GM18873 (cell line): ENCODE data around the gene IGF2.
"Not testable (repeated sequence)": the region's sequence is repeated elsewhere in the genome, so short reads cannot be mapped to it uniquely, and the experiment has no call there.

ENCODE experiments used
- ATAC-seq: cut with Tn5 transposase; IDR thresholded peaks from one replicate; pipeline ENCODE4 v1.9.1; 2021; ENCODE audit warnings: mild to moderate bottlenecking, moderate library complexity, moderate number of reproducible peaks; ENCODE audit not compliant: unreplicated experiment, low FRiP score

Gene IGF2

DNA sequence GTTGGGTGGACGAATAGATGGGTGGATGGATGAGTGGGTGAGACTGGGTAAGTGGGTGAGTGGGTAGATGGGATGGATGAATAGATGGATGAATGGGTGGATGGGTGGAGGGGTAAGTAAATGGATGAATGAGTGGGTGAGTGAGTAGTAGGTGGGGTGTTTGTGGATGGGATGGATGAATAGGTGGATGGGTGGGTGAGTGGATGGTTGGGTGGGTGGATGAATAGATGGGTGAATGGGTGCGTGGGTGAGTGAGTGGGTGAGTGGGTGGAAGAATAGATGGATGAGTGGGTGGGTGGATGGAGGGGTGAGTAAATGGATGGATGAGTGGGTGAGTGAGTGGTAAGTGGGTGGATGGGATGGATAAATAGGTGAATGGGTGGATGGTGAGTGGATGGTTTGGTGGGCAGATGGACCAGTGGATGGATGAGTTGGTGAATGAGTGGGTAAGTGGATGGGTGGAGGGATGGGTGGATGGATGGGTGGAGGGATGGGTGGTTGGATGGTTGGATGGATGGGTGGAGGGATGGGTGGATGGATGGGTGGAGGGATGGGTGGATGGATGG lies 12.6 kb downstream of the IGF2 start:
- no peak for ATAC-seq

DNA sequence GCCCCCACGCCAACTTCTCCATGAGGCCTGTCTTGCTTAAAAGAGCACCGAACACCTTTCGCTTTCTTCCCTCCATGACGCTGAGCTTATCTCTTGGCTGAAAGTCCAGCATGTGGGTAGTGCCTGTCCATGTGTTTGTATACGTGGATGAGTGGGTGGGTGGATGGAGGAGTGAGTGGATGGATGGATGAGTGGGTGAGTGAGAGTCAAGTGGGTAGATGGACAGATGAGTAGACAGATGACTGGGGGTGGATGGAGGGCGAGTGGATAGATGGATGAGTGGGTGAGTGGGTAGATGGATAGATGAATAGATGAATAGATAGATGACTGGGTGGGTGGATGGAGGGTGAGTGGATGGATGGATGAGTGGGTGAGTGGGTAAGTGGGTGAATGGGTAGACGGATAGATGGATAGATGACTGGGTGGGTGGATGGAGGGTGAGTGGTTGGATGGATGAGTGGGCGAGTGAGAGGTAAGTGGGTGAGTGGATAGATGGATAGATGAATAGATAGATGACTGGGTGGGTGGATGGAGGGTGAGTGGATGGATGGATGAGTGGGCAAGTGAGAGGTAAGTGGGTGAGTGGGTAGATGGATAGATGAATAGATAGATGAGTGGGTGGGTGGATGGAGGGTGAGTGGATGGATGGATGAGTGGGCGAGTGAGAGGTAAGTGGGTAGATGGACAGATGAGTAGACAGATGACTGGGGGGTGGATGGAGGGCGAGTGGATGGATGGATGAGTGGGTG lies 14.3 kb downstream of the IGF2 start:
- not testable (repeated sequence) for ATAC-seq

DNA sequence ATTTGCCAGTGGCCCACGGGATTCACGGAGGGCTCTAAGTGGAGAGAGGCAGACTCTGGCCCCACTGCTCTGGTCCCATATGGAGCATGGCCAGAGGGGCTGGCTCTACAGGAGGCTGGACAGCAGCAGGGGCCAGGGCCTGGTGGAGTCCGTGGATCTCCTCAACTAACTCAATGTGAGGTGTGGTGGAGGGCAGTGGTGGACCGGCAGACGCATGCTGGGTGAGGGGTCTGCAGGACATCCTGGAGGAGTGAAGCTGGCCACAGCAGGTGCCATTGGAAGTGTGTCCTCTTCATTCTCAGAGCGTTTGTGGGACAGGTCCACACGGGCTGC lies 15.6 kb downstream of the IGF2 start:
- ATAC-seq, result no peak

DNA sequence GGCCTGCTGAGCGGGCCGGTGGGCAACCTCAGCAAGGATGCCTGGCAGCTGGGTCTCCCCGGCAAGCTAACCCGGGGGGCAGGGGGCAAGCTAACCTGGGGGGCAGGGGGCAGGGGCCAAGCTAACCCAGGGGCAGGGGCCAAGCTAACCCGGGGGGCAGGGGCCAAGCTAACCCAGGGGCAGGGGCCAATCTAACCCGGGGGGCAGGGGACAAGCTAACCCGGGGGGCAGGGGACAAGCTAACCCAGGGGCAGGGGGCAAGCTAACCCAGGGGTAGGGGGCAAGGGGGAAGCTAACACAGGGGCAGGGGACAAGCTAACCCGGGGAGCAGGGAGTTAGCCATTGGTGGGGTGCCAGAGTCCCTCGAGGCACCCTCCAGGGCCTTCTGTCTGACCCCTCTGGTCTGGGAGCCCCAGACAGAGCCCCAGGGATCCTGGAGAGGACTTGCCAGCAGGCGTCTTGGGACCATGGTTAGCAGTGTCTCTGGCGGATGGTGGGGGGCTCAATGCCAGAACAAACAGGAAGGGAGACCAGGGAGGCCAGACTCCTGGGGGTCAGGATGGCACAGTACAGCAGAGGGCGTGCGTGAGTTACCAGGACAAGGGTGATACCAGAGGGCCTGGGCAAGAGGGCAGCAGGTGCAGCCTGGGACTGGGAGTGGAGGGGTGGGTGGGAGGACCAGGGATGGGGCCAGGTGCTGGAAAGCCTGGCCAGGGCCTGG lies 16.1 kb downstream of the IGF2 start:
- ATAC-seq, result no peak

DNA sequence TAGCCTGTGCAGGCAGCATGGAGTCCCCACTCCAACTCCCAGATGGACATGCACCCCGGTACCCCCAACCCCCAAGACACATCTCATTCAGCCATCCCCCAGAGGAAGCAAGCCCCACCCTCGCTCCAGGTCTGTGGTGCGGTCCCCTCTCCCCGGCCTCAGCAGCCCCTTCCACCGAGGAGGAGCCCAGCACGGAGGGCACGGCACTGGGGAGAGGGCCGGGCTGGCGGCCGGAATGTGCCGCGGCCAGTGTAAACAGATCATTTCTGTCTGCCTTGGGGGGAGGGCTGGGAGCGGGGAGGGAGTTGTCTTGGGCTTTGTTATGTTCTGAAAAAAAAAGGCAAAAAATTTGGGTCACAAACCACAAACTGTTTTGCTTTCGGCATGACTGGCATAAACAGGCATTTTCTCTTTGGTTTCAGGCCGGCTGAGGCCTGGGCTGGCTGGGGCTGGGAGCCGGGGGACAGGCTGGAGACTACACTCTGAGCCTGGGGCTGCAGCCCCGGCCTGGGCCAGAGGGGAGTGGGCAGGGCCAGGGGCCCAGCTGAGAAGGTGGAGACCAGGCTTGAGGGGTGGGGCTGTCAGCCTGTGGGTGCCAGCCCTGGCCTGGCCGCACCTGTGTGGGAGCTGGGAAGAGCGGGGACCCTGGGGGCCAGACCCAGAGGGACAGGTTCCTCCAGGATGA lies 16.8 kb downstream of the IGF2 start:
- ATAC-seq, result no peak

DNA sequence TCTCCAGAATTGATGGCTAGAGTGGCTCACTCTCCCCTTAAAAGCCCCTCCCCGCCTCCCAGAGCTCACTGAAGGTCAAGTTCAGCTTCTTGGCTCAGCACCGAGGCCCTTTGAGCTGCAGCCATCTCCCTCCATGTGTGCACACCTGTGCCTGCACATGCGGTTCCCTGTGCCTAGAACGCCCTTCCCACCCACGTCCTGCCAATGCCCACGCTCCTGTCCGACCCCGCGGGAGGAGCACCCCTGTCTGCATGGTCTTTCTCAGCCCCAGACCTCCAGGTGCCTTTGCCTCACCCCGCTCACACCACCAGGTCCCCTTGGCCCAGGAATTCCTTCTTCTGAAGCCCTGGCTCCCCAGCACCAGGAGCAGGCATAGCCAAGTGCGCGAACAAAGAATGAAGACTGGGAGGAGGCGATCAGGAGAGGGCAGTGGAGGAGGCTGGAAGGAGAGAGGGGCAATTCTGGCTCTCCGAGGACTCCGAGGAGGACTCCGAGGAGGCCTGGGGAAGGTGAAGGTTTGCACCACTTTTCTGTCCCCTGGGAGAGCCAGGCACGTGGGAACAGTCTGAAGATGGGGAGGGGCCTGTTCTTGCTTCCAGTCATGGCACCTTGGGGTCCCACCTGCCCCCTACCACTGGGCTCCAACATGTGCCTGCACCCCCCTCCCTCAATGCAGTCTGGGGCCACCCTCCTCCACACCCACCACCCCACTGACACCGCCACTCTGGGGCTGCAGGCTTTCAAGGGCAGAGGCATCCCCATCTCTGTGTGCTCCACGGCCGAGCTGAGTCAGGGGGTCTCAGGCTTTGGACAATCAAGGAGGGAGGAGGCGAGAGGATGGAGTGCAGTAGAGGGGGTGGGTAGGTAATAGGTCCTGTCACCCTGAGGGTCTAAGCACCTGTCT lies 17.7 kb downstream of the IGF2 start:
- ATAC-seq, result no peak

DNA sequence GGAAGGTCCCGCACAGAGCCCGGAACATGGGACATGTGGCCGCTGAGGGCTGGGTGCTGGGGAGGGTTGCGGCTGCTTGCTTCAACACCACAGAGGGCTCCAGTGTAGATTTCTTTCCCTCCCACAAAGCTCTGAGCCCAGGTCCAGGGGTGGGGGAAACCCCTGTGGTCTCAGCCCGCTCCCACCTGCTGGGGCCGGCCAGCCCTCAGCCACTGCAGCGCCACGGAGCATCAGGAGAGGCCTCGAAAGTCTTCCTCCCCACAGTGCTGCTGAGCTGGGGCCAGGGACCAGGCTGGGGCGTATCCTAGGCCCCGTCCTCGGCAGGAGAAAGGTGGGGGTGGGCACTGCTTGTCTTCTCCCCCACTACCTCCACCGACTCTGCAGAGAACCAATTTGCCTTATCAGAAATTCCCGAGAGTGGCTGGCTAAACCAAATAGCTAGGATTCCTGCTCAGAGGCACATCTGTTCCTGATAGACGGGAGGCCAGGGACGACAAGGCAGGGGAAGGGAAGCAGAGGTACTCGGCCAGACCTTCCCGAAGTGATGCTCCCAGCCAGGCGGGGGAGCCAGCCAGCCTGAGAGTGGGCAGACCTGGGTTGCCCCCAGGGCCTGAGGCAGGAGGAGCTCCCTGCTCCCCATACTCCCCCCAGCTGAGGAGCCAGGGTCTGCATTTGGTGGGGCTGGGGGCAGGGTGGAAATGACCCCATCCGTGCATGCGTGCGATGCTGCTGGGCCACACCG lies 18.7 kb downstream of the IGF2 start:
- ATAC-seq, result no peak

DNA sequence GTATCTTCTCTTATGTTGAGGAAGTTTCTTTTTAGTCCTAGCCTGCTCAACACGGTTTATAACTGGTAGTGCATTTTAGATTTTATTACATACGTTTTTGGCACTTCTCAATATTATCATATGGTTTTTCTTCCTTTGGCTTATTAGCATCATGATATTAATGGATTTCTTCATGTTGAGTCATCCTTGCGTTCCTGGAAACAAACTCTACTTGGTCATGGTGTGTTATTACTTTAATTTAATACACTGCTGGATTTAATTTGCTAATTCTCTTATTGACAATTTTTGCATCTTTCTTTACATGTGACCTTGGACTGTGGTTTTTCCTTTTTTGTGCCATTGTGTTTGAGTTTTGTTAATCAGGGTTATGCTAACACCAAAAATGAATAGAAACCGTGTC lies 20.5 kb downstream of the IGF2 start:
- ATAC-seq, result no peak

DNA sequence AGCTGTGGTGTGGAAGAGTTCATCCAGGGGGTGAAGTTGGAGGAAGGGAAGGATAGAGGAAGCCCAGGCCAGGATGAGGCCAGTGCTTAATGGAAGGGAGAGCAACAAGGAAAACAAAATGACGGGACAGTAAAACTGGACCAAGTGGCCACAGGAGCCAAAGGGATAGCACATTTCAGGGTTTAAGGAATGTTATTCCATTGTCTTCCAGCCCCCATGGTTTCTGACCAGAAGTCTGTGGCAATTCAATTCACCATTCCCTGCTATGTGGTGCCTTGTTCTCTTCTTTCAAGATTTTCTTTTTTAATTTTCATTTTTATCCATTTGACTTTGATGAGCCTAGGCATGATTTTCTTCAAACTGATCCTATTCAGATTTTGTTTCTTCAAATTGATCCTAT lies 22.5 kb downstream of the IGF2 start:
- ATAC-seq, result no peak

DNA sequence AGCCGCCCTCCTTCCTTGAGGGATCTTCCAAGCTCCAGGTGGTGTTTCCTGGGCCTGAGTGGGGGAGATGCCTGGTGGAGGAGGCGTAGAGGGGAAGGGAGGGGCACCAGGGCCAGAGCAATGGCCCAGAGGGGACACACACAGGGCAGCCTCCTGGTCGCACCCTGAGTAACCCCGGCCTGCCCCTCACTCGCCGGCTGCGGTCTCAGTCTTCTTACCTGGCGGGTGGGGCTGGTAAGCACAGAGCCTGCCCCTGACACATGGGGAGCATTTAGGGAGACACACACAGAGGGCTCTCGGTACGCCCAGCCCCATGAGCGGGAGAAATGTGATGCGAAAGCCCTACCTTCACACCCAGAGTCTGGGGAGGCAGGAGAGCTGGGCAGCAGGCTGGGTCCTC lies 23.9 kb downstream of the IGF2 start:
- no peak for ATAC-seq

DNA sequence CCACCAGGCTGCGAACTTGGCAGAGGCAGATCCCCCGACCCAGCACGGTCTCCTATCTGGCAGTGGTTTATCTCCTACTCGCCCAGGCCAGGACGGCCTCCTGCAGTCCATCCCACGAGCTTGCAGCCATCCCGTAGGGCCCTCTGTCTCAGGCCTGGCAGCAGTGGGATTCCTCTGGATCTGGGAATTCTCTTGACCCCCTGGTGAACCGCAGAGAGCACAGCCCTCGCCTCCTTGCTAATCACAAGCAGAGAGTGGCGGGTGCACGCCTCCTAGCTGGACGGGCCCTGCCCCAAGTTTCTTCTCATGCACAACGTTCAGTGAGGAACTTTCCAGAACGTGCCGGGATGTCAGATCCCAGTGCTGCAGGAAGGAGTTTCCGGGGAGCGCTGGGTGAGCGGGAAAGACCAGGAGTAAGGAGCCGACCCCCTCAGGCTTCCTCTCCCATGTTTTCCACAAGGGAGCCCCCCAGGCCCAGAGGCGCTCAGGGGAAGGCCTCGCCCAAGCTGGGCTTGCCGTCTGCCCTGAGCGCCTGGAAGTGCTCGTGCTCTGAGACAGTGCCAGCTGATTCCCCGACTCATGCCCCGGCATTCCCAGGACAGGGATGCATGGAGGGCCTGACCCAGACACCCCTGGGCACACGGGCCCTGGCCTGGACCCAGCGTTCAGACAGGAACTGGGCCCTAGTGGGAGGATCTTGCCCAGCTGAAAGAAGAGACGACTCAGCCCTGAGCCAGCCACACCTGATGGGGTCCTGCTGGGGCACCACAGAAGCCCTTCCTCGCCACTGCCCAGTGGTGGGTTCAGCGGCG lies 24.6 kb downstream of the IGF2 start:
- no peak for ATAC-seq

DNA sequence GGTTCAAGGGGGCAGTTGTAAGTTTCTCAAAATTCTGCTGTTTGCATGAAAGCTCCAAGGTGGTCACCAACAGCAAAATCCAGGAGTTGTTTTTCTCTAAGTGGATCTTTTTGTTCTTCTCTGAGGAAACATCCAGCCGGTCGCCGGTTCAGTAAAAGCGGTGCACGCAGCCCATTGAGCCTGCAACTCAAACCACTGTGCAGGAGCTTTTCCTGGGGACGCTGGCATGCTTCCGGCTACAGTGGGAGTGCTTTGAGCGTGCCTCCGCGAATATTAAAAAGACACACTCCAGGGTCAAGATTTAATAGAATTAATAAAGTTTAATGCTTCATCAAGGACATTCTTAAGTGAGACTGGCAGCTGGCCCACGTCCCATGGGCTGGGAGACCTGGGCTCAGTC lies 25.4 kb downstream of the IGF2 start:
- no peak for ATAC-seq

DNA sequence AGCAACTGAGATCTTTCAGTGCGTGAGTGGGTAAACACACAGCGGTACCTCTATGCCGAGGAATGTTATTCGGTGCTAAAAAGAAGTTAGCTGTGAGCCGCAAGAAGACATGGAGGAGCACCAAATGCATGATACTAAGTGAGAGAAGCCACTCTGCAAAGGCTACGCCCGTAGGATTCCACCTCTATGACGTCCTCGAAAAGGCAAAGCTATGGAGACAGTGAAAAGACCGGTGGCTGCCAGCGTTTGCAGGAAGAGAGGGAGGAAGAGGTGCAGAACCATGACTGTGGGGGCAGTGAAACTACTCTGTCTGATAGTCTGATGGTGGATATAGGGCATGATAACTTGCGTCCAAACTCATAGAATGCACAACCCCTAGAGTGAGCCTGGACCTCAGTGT lies 28.7 kb downstream of the IGF2 start:
- no peak for ATAC-seq

DNA sequence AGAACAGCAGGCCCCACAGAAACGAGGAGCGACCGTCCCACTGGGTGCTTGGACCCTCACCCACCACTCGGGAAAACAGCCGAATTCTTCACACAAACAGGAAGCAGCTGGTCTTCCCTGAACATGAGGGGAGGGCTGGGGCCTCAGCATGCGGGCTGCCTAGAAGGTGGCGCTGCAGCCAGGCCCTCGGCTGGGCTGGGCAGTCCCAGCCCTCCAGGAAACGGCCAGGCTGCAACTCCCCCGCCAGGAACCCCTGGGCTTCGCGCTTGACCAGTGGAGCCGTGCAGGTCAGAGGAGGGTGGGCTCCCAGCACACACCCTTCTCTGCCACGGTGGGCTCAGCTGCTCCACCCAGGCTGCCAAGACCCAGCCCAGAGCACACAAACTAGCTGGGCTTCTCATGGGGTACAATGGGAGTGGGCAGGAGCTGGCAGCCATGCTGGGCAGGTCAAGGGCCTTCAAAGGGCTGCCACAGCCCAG lies 29.6 kb downstream of the IGF2 start:
- no peak for ATAC-seq

DNA sequence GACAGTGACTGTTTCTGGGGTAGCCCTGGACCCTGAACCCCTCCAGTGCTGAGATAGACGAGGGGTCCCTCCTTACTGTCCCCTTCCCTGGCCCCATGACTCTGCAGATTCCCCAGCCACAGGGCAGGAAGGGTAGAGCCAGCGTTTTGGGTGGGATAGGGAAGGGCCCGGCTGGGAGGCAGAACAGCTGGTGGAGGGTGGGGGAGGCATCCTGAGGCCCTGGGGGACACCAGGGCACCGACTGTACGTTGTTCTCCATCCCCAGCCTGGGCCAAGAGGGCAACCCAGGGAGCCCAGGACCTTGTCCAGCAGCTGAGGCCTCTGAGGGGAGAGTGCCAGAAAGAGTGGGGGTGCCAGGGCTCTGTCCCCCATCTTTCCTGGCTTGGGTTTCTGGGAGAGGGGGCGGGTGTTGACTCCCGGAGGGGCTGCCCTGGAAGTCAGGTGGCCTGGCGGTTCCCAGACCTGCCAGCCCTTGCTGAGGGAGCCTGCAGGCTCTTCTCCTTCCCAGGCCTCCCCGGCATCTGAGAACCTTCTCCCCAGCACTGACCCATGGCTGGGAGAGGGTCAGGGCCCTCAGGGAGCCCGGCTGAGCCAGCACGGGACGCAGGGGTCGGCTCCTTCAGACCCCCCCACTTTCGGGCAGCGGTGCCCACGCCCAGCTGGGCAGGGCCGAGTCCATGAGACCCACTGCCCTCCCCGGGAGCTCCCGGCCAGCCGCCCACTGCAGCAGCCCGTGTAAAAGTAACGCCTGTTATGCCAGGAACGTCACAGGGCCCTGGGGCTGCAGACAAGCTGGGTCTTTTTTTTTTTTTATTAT lies 30.3 kb downstream of the IGF2 start:
- ATAC-seq, result no peak

DNA sequence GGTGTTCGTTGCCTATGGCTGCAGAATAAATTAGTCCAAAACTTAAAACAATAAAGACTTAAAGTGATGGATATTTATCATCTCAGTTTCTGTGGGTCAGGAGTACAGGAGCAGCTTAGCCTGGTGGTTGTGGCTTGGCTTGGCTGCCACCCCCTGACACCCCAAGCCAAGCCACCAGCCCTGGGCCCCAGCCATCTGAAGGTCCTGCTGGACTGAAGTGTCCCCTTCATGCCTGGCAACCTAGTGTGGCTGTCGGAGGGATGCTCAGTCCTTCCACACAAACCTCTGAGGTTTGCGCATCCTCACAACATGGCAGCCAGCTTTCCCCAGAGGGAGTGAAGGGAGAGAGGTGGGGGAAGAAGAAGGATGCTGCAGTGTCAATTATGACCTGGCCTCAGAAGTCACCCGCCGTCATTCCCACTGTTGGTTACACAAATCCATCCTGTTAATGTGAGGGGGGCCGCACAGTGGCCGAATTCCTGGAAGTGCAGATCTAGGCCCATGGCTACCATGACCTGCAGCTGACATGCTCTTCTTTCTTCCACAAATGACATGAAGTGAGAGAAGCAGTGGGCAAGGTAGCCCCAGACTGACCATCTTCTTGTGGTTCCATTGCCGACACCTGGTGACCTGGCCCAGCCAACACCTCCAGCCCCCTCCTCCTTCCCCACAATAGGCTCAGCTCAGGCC lies 31.1 kb downstream of the IGF2 start:
- no peak for ATAC-seq

DNA sequence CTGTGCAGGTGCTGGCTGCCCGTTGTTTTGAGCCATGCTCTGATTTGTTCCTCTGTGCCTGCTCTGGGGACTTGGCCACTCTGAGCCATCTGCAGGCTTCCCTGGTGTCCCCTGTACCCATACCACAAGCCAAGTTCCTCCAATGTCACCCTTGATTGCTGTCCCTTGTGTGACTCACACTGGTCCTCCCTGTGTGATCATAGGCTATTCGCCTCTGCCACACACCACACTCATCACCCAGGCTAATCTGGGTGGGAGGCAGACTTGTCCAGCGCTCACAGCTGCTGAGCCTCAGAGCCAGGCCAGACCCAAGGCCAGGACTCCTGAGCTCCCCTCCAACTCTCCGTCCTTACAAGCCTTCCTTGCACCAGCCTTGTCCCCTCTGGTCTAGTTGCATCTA lies 31.7 kb downstream of the IGF2 start:
- no peak for ATAC-seq
